ENCODE measurements around the gene FBXO48. TPM values are rescaled to one million over a fixed set of nuclear protein-coding genes. Genes with fewer than 3 reads are reported as not detected.

FBXO48 gene, protein sequence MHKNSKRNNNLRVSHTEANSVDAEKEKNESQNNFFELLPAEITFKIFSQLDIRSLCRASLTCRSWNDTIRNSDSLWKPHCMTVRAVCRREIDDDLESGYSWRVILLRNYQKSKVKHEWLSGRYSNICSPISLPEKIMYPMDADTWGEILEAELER
- 1 to 10 TPM in 3 of 8 experiments, under 1 TPM in 5; 0.54 to 1.5 (median 0.82) TPM for total RNA-seq

- Histone ChIP-seq H3K4me1 (replicated peaks in 1 of 2) (peaks cover 5 to 6% of the 10 kb centered on the region in 2 donors), H3K4me3 (peak within 1 kb of the TSS; percentile 66 to 95 (median 78)), H3K27ac (peak within 1 kb of the TSS; percentile 20 to 41)
- 0 to 17% (median 0%) methylated on average over 1 to 17 of the region's 82 CpGs; no CpG with 5 or more reads in 5 of the 10 experiments for WGBS, 10 experiments
- in situ Hi-C loops (cut with MboI; ENCODE audit: low pct_unique_long_range_greater_than_20kb in 2 of 9, low sequenced_read_pairs in 9 of 9, unreplicated experiment in 9 of 9) = loop anchor here in 3 of 9 experiments (10.0 kb wide), 1 partner anchor 457 kb away; no protein-coding TSS in a partner anchor
- peak; percentile 88 to 96 (median 95) for ATAC-seq (replicated peaks in 6 of 8)
Observed at GRCh38 chr2:68467077-68467960, at the start of gene FBXO48, which contains the start of gene APLF. Gene FBXO48 (minus strand): TSS chr2:68467294. CDS start chr2:68465145, 2,149 bp downstream. Gene APLF (plus strand): TSS chr2:68467585. CDS start chr2:68467732, 147 bp downstream.

DNA sequence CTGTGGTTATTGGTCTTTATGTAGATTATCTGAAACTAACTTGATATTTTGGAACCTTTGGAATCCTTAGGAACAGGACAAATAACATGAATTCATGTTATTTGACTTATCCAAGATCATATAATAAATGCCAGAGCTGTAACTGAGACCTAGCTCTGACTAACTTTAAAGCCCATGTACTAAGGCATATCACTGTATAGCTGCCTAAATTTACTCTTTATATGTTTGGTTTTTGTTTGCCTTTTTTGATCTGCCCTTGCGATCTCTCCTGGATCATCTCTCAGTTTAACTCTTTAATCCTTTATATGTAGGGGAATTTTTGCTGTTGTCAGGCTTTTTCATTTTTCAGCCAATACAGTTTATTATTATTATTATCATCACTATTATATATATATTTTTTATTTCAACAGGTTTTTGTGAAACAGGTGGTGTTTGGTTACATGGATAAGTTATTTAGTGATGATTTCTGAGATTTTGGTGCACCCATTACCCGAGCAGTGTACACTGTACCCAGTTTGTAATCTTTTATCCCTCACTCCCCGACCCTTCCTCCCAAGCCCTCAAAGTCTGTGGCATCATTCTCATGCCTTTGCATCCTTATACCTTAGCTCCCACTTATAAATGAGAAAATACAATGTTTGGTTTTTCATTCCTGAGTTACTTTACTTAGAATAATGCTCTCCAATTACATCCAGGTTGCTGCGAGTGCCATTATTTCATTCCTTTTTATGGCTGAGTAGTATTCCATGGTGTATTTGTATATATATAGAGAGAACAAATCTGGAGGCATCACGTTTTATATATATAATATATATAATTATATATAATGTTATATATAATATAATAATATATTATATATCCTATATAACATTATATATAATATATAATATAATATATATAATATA lies 49.2 kb upstream of the FBXO48 start:
- no peak for ATAC-seq (replicated peaks in 6 of 8)
- Histone ChIP-seq H3K4me3 (no peak overlapping the region), H3K27ac (no peak overlapping the region), H3K4me1 (replicated peaks in 1 of 2) (no peaks in the 10 kb centered on the region)
- in situ Hi-C loops (cut with MboI; ENCODE audit: low pct_unique_long_range_greater_than_20kb in 2 of 9, low sequenced_read_pairs in 9 of 9, unreplicated experiment in 9 of 9) = no loop called here
- WGBS, 10 experiments = 67 to 100% (median 91%) methylated on average over 1 to 5 of the region's 5 CpGs; no CpG with 5 or more reads in 1 of the 10 experiments

DNA sequence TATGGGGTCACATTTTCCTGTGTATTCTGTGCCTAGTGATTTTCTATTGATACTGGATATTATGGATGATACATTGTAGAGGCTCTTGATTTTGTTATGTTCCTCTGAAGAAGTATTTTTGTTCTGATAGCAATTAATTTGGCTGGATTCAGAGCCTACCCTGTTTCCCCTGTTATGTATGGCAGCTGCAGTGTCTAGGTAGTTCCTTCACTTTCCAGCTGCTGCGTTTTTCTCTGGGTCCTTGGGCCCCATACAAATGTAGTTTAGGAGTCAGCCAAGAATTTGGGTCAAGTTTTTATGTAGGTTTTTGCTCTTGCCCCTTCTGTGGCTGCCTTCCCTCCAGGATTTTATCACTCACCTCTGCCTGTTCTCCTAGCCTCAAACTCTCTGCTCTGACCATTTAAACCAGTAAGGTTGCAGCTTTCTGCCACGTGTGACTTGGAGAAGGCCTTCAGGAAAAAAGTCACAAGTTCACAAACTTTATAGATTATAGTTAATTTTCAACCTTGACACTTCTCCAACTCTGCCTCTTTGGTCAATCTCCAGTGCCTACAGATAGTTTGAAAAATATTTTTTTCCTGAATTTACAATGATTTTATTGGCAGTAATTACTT lies 47.3 kb upstream of the FBXO48 start:
- Histone ChIP-seq H3K27ac (no peak overlapping the region), H3K4me1 (replicated peaks in 1 of 2) (no peaks in the 10 kb centered on the region), H3K4me3 (no peak overlapping the region)
- no peak for ATAC-seq (replicated peaks in 6 of 8)
- in situ Hi-C loops (cut with MboI; ENCODE audit: low pct_unique_long_range_greater_than_20kb in 2 of 9, low sequenced_read_pairs in 9 of 9, unreplicated experiment in 9 of 9) = no loop called here
- 25 to 90% (median 52%) methylated on average over 1 to 2 of the region's 2 CpGs; no CpG with 5 or more reads in 4 of the 10 experiments for WGBS, 10 experiments

GRCh38 chr2:68512966-68513365 lies 45.9 kb upstream of the FBXO48 start:
- no peaks in the 10 kb centered on the region for H3K4me1 ChIP-seq (replicated peaks in 1 of 2)
- ATAC-seq (replicated peaks in 6 of 8) = no peak
- 67 to 89% (median 80%) methylated on average over 1 of the region's 1 CpG; no CpG with 5 or more reads in 5 of the 10 experiments for WGBS, 10 experiments

DNA sequence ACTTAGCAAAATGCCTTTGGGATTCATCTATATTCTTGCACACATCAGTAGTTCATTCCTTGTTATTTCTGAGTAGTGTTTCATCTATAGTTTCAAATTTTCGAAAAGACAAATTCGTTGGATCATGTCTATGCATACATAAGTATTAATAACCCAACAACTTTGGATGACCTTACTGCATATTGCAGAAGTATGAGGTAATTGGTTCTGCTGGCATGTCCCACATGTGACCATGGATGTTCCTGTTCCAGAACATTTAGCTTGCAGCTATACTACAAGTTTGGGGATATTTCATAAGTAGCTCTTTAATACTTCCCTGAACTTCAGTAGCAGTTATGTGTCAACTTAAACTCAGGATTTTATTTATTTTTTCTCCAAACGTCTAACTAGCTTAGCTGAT lies 45.2 kb upstream of the FBXO48 start:
- Histone ChIP-seq H3K4me3 (no peak overlapping the region), H3K27ac (no peak overlapping the region), H3K4me1 (replicated peaks in 1 of 2) (no peaks in the 10 kb centered on the region)
- in situ Hi-C loops (cut with MboI; ENCODE audit: low pct_unique_long_range_greater_than_20kb in 2 of 9, low sequenced_read_pairs in 9 of 9, unreplicated experiment in 9 of 9) = no loop called here
- ATAC-seq (replicated peaks in 6 of 8) = peak in 1 of 8 experiments; percentile 47
- WGBS, 10 experiments = 28 to 100% (median 76%) methylated on average over 1 to 3 of the region's 3 CpGs; no CpG with 5 or more reads in 2 of the 10 experiments

More at GRCh38 chr2:68512966-68513365, 45.9 kb upstream of the FBXO48 start:
- Histone ChIP-seq H3K4me3 (no peak overlapping the region), H3K27ac (no peak overlapping the region)
- in situ Hi-C loops (cut with MboI; ENCODE audit: low pct_unique_long_range_greater_than_20kb in 2 of 9, low sequenced_read_pairs in 9 of 9, unreplicated experiment in 9 of 9) = no loop called here

DNA sequence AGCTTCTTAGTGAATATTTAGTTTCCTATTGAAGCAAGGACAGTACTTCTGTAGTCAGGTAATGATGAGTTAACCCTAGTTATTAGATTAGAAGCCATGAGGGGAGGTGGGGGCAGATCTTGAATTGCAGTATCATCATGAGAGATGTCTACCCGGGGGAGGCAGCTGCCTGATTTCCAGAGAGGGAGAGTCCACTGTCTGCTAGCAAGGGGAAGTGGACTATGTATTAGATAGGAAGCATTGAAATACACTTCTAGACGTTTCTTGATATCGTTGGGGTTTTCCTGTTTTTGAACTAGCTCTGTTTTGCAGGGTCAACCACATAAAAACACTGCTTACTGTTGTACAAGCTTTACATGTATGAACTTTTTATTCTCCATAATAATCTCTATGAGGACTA lies 39.1 kb upstream of the FBXO48 start:
- Histone ChIP-seq H3K27ac (no peak overlapping the region), H3K4me1 (replicated peaks in 1 of 2) (no peaks in the 10 kb centered on the region), H3K4me3 (no peak overlapping the region)
- no peak for ATAC-seq (replicated peaks in 6 of 8)
- in situ Hi-C loops (cut with MboI; ENCODE audit: low pct_unique_long_range_greater_than_20kb in 2 of 9, low sequenced_read_pairs in 9 of 9, unreplicated experiment in 9 of 9) = no loop called here
- WGBS, 10 experiments = 69 to 100% (median 86%) methylated on average over 1 to 3 of the region's 3 CpGs; no CpG with 5 or more reads in 5 of the 10 experiments

DNA sequence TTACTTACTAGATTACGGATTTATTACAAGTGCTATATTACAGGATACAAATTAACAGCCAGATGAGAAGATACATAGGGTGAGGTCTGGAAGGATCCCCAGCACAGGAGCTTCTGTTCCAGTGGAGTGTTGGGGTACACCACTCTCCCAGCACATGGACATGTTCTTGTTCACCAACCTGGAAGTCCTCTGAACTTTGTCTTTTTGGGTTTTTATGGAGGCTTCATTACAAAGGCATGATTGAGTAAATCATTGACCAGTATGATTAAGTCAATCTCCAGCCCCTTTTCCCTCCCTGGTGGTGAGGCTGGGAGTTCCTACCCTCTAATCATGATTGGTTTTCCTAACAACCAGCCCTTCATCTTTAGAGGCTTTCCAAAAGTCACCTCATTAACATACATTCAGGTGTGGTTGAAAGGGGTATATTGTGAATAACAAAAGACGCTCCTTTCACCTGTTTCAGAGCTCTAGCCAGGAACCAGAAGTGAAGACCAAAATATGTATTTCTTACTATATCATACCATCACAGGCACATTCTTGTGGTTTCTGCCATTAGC lies 38.6 kb upstream of the FBXO48 start:
- no peak overlapping the region for H3K27ac ChIP-seq
- no peak overlapping the region for H3K4me3 ChIP-seq
- in situ Hi-C loops (cut with MboI; ENCODE audit: low pct_unique_long_range_greater_than_20kb in 2 of 9, low sequenced_read_pairs in 9 of 9, unreplicated experiment in 9 of 9) = no loop called here
- no peaks in the 10 kb centered on the region for H3K4me1 ChIP-seq (replicated peaks in 1 of 2)
- ATAC-seq (replicated peaks in 6 of 8) = no peak
- WGBS, 10 experiments = 94 to 100% (median 100%) methylated on average over 1 to 2 of the region's 2 CpGs; no CpG with 5 or more reads in 3 of the 10 experiments

- Histone ChIP-seq H3K4me1 (replicated peaks in 1 of 2) (no peaks in the 10 kb centered on the region), H3K27ac (no peak overlapping the region), H3K4me3 (no peak overlapping the region)
- WGBS, 10 experiments = 78 to 94% (median 86%) methylated on average over 2 to 5 of the region's 5 CpGs; no CpG with 5 or more reads in 1 of the 10 experiments
- in situ Hi-C loops (cut with MboI; ENCODE audit: low pct_unique_long_range_greater_than_20kb in 2 of 9, low sequenced_read_pairs in 9 of 9, unreplicated experiment in 9 of 9) = no loop called here
- no peak for ATAC-seq (replicated peaks in 6 of 8)
Observed at GRCh38 chr2:68501768-68502167, 34.7 kb upstream of the FBXO48 start.

DNA sequence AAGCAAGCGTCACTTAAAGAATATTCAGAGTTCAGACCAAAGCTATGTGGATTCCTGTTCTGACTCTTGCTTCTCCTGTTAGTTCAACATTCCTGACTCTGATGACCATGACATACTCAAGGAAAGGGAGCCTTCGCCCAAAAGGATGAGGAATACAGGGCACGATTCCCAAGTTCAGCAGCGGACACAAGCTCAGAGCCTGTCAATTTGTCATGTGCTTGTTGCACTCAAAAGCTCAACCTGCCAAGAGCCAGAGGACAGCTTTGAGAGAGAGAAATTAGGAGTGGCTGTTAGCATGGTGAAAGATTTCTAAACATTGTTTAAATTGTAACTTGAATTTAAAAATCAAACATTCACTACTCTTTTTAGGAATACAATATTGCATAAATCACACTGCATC lies 33.6 kb upstream of the FBXO48 start:
- no peak overlapping the region for H3K4me3 ChIP-seq
- H3K4me1 ChIP-seq (replicated peaks in 1 of 2) = no peaks in the 10 kb centered on the region
- H3K27ac ChIP-seq = no peak overlapping the region
- no peak for ATAC-seq (replicated peaks in 6 of 8)
- WGBS, 10 experiments = 53 to 100% (median 88%) methylated on average over 1 to 4 of the region's 4 CpGs
- in situ Hi-C loops (cut with MboI; ENCODE audit: low pct_unique_long_range_greater_than_20kb in 2 of 9, low sequenced_read_pairs in 9 of 9, unreplicated experiment in 9 of 9) = no loop called here

- no peak for ATAC-seq (replicated peaks in 6 of 8)
- H3K27ac ChIP-seq = no peak overlapping the region
- no peak overlapping the region for H3K4me3 ChIP-seq
- H3K4me1 ChIP-seq (replicated peaks in 1 of 2) = no peaks in the 10 kb centered on the region
- in situ Hi-C loops (cut with MboI; ENCODE audit: low pct_unique_long_range_greater_than_20kb in 2 of 9, low sequenced_read_pairs in 9 of 9, unreplicated experiment in 9 of 9) = loop anchor here in 5 of 9 experiments (25.0 kb wide), 3 partner anchors 88 to 413 kb away; no protein-coding TSS in a partner anchor
Observed at GRCh38 chr2:68499133-68499532, 32.0 kb upstream of the FBXO48 start.

- in situ Hi-C loops (cut with MboI; ENCODE audit: low pct_unique_long_range_greater_than_20kb in 2 of 9, low sequenced_read_pairs in 9 of 9, unreplicated experiment in 9 of 9) = loop anchor here in 5 of 9 experiments (25.0 kb wide), 3 partner anchors 96 to 421 kb away; no protein-coding TSS in a partner anchor
- H3K27ac ChIP-seq = no peak overlapping the region
- H3K4me1 ChIP-seq (replicated peaks in 1 of 2) = no peaks in the 10 kb centered on the region
- WGBS, 10 experiments = 71 to 100% (median 100%) methylated on average over 1 of the region's 1 CpG; no CpG with 5 or more reads in 3 of the 10 experiments
- no peak for ATAC-seq (replicated peaks in 6 of 8)
- no peak overlapping the region for H3K4me3 ChIP-seq
Observed at GRCh38 chr2:68491582-68491981, 24.5 kb upstream of the FBXO48 start.

- H3K27ac ChIP-seq = no peak overlapping the region
- H3K4me1 ChIP-seq (replicated peaks in 1 of 2) = no peaks in the 10 kb centered on the region
- in situ Hi-C loops (cut with MboI; ENCODE audit: low pct_unique_long_range_greater_than_20kb in 2 of 9, low sequenced_read_pairs in 9 of 9, unreplicated experiment in 9 of 9) = loop anchor here in 5 of 9 experiments (25.0 kb wide), 3 partner anchors 98 to 423 kb away; no protein-coding TSS in a partner anchor
- WGBS, 10 experiments = 44 to 100% (median 93%) methylated on average over 1 of the region's 1 CpG; no CpG with 5 or more reads in 5 of the 10 experiments
- no peak for ATAC-seq (replicated peaks in 6 of 8)
- no peak overlapping the region for H3K4me3 ChIP-seq
Observed at GRCh38 chr2:68489282-68489681, 22.2 kb upstream of the FBXO48 start.
